WERI-Rb-1 (cell line): ENCODE measurements around the gene GNB1L.

Experiments
- DNase-seq: peaks from one replicate; pipeline ENCODE4 v3.0.0-alpha.2; 2020
- H3K27ac ChIP-seq: fragments of 250-450 bp; sonication (Bioruptor Pico); 2 replicates; pipeline ENCODE4 v1.5.1; 2020; ENCODE audit warnings: mild to moderate bottlenecking, moderate library complexity
- H3K27me3 ChIP-seq: fragments of 250-450 bp; sonication (Bioruptor Pico); 2 replicates; pipeline ENCODE4 v1.5.1; 2021; ENCODE audit warnings: mild to moderate bottlenecking, low read depth, moderate library complexity; ENCODE audit not compliant: insufficient read depth, severe bottlenecking
- H3K36me3 ChIP-seq: fragments of 250-450 bp; sonication (Bioruptor Pico); 2 replicates; pipeline ENCODE4 v1.5.1; 2020; ENCODE audit warnings: mild to moderate bottlenecking, moderate library complexity
- H3K4me3 ChIP-seq: 2 replicates; pipeline ENCODE4 v1.5.1; 2011; ENCODE audit warnings: low read depth, mild to moderate bottlenecking, control low read depth, low read length
- H3K9me3 ChIP-seq: fragments of 250-450 bp; sonication (Bioruptor Pico); 2 replicates; pipeline ENCODE4 v1.5.1; 2021; ENCODE audit warnings: mild to moderate bottlenecking, moderate library complexity; ENCODE audit not compliant: severe bottlenecking
- CTCF ChIP-seq: IDR thresholded peaks from 2 replicates; pipeline ENCODE4 v1.5.1; 2011; ENCODE audit warnings: low read depth, mild to moderate bottlenecking, control low read depth, inconsistent platforms, low read length

The GNB1L gene

GRCh38 chr22:19851291-19852176, 3.1 kb downstream of the GNB1L start:
- TF ChIP-seq CTCF = no peak
- Histone ChIP-seq H3K27me3 (no peaks in the 10 kb centered on the region), H3K4me3 (no peak overlapping the region), H3K9me3 (no peaks in the 10 kb centered on the region), H3K27ac (no peak overlapping the region), H3K36me3 (peaks cover 40% of the 10 kb centered on the region)
- no peak for DNase-seq

- no peak for TF ChIP-seq CTCF
- Histone ChIP-seq H3K4me3 (no peak overlapping the region), H3K36me3 (peaks cover 40% of the 10 kb centered on the region), H3K9me3 (no peaks in the 10 kb centered on the region), H3K27me3 (no peaks in the 10 kb centered on the region), H3K27ac (no peak overlapping the region)
- no peak for DNase-seq
Measured at GRCh38 chr22:19850763-19851109, 3.9 kb downstream of the GNB1L start.

GRCh38 chr22:19849835-19850762, 4.6 kb downstream of the GNB1L start:
- H3K36me3 ChIP-seq = peaks cover 40% of the 10 kb centered on the region
- no peak overlapping the region for H3K4me3 ChIP-seq
- H3K27ac ChIP-seq = no peak overlapping the region

GRCh38 chr22:19848298-19849224, 6.1 kb downstream of the GNB1L start:
- peaks cover 40% of the 10 kb centered on the region for H3K36me3 ChIP-seq
- no peak for TF ChIP-seq CTCF
- H3K27ac ChIP-seq = no peak overlapping the region
- H3K4me3 ChIP-seq = no peak overlapping the region
- H3K27me3 ChIP-seq = no peaks in the 10 kb centered on the region
- no peaks in the 10 kb centered on the region for H3K9me3 ChIP-seq
- DNase-seq = no peak

More at GRCh38 chr22:19849835-19850762, 4.6 kb downstream of the GNB1L start:
- Histone ChIP-seq H3K27me3 (no peaks in the 10 kb centered on the region), H3K9me3 (no peaks in the 10 kb centered on the region)
- no peak for DNase-seq
- no peak for TF ChIP-seq CTCF

- no peak for DNase-seq
- Histone ChIP-seq H3K9me3 (no peaks in the 10 kb centered on the region), H3K4me3 (no peak overlapping the region), H3K36me3 (peaks cover 30% of the 10 kb centered on the region), H3K27me3 (no peaks in the 10 kb centered on the region), H3K27ac (no peak overlapping the region)
- no peak for TF ChIP-seq CTCF
Measured at GRCh38 chr22:19847345-19847632, 7.4 kb downstream of the GNB1L start.
